Panc1 (cell line): ENCODE data around the gene DPCD. TPM values are rescaled to one million over a fixed set of nuclear protein-coding genes. Genes with fewer than 3 reads are reported as not detected.

Experiments
- ATAC-seq: fragments of 200-7000 bp; cut with Tn5 transposase; 2 replicates; pipeline ENCODE4 v1.9.1; 2020; ENCODE audit warnings: mild to moderate bottlenecking, moderate library complexity
- BruUV-seq: library from RNA; stranded (reverse); fragments of 400-500 nt; replicated peaks from 2 replicates; lab custom pipeline; 2021; lab: Mats Ljungman, UMichigan
- CTCF ChIA-PET: fragments of 300-600 bp; sonication (Branson Sonifier 250); formaldehyde crosslinking; loops from one replicate; lab custom pipeline; 2022; ENCODE audit warnings: antibody characterized with exemption; lab: Charles Lee
- POLR2A ChIA-PET: fragments of 300-600 bp; sonication (Branson Sonifier 250); formaldehyde crosslinking; loops from one replicate; lab custom pipeline; 2022; ENCODE audit warnings: antibody characterized with exemption; lab: Charles Lee
- DNase-seq: peaks from one replicate; pipeline ENCODE4 v3.0.0-alpha.2; 2010; ENCODE audit warnings: low read depth, low spot score
- H3K27ac ChIP-seq: 2 replicates; pipeline ENCODE4 v1.5.1; 2011; ENCODE audit warnings: mild to moderate bottlenecking, low read length, inconsistent platforms
- H3K27me3 ChIP-seq: fragments of 200-500 bp; sonication (Bioruptor generic); 2 replicates; pipeline ENCODE4 v1.6.0; 2014; ENCODE audit warnings: low read length, inconsistent platforms; ENCODE audit not compliant: control insufficient read depth, insufficient read depth
- H3K36me3 ChIP-seq: fragments of 200-500 bp; sonication (Bioruptor generic); 2 replicates; pipeline ENCODE4 v1.5.1; 2014; ENCODE audit warnings: inconsistent platforms, mild to moderate bottlenecking, low read length, moderate library complexity; ENCODE audit not compliant: control insufficient read depth, insufficient read depth
- H3K4me1 ChIP-seq: 2 replicates; pipeline ENCODE4 v1.5.1; 2011; ENCODE audit warnings: inconsistent platforms, mild to moderate bottlenecking, low read length, moderate library complexity; ENCODE audit not compliant: control insufficient read depth, insufficient read depth
- H3K4me3 ChIP-seq, 2 experiments: 2 replicates each; pipeline ENCODE4 v1.5.1; 2011 to 2012; ENCODE audit warnings: low read depth in 2 of 2, low read length in 2 of 2, mild to moderate bottlenecking in 2 of 2, inconsistent platforms in 1 of 2, moderate library complexity in 1 of 2
- H3K9me3 ChIP-seq: fragments of 200-500 bp; sonication (Bioruptor generic); 2 replicates; pipeline ENCODE4 v1.5.1; 2014; ENCODE audit warnings: low read depth, mild to moderate bottlenecking, inconsistent platforms, low read length, moderate library complexity; ENCODE audit not compliant: control insufficient read depth, insufficient read depth
- POLR2AphosphoS5 ChIP-seq: IDR thresholded peaks from 2 replicates; pipeline ENCODE4 v1.6.1; 2012; ENCODE audit warnings: mild to moderate bottlenecking, low read depth, low read length, moderate library complexity
- REST ChIP-seq, 2 experiments: IDR thresholded peaks; 2 replicates each; pipeline ENCODE4 v1.6.1; 2011 to 2012; ENCODE audit warnings: low read depth in 2 of 2, control low read depth in 1 of 2, low read length in 1 of 2, mild to moderate bottlenecking in 1 of 2, moderate library complexity in 1 of 2; ENCODE audit not compliant: insufficient read depth in 1 of 2
- SIN3A ChIP-seq: IDR thresholded peaks from 2 replicates; pipeline ENCODE4 v1.6.1; 2012; ENCODE audit warnings: low read depth, mild to moderate bottlenecking, low read length, moderate library complexity, borderline replicate concordance; ENCODE audit not compliant: insufficient read depth
- TCF7L2 ChIP-seq: IDR thresholded peaks from 2 replicates; pipeline ENCODE4 v1.6.1; 2011; ENCODE audit warnings: mild to moderate bottlenecking, low read depth, low read length, inconsistent platforms
- in situ Hi-C: cut with HindIII; loops from 2 replicates; pipeline ENCODE4 v1.10.0; 2016; ENCODE audit warnings: low sequenced_read_pairs, low pct_unique_long_range_greater_than_20kb
- intact Hi-C: fragments of 100-400 bp; cut with micrococcal nuclease; formaldehyde crosslinking; loops from one replicate; pipeline ENCODE4 v1.10.0; 2022; ENCODE audit not compliant: unreplicated experiment
- total RNA-seq: library from RNA; stranded (reverse); gene quantifications from one replicate; pipeline ENCODE4 v1.2.1, GENCODE V29; 2021; ENCODE audit not compliant: unreplicated experiment
- TF ChIP-seq, protein P1 (sequence below): fragments of 450-650 bp; IDR thresholded peaks from 2 replicates; pipeline ENCODE4 v1.5.1; 2017; ENCODE audit warnings: mild to moderate bottlenecking

DPCD gene
- total RNA-seq, 1 experiment from 2014 or later = 27.6 TPM

DNA sequence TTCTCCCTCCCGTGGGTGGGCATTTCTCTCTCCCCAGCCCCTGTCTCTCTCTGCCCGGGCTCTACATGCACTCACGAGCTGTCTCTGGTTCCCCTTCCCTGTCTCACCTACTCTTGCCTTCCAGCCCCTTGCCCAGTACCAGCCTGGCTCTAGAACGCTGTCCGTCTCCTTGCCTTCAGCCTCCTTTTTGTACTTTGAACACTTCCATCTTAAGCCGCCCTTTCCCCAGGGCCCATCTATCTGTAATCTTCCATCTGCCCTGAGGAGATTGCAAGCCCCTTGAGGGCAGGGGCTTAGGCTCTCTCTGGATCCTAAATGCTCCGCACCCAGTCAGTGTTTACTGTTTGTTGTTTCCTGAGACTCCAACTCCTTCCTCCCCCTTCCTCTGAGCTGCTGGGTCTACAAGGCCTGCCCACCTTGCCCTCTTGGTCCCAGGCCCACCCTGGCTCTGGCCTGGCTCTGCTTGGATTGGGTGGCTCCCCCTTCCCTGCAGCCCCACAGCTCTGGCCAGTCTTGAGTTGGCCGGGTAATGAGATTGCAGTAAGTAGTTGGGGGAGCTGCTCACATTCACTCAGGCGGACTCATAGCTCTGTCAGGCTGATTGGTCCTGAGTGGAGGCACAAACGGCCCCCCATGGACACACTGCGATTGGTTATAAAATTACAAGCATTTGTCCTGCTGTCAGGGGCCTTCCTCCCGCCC, 28.4 kb upstream of the DPCD start:
- ATAC-seq = no peak
- TF ChIP-seq TCF7L2 = no peak
- TF ChIP-seq, protein P1, sequence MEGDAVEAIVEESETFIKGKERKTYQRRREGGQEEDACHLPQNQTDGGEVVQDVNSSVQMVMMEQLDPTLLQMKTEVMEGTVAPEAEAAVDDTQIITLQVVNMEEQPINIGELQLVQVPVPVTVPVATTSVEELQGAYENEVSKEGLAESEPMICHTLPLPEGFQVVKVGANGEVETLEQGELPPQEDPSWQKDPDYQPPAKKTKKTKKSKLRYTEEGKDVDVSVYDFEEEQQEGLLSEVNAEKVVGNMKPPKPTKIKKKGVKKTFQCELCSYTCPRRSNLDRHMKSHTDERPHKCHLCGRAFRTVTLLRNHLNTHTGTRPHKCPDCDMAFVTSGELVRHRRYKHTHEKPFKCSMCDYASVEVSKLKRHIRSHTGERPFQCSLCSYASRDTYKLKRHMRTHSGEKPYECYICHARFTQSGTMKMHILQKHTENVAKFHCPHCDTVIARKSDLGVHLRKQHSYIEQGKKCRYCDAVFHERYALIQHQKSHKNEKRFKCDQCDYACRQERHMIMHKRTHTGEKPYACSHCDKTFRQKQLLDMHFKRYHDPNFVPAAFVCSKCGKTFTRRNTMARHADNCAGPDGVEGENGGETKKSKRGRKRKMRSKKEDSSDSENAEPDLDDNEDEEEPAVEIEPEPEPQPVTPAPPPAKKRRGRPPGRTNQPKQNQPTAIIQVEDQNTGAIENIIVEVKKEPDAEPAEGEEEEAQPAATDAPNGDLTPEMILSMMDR = no peak
- no peak for TF ChIP-seq POLR2AphosphoS5
- TF ChIP-seq REST (IDR thresholded peaks at IDR 0.05; ENCODE audit: insufficient read depth in 1 of 2, low read depth in 2 of 2, low read length in 1 of 2) = no peak
- TF ChIP-seq SIN3A = no peak
- intact Hi-C loops (no loop called here), in situ Hi-C loops (no loop called here)
- no peak for DNase-seq
- CTCF ChIA-PET = no interaction called here
- Histone ChIP-seq H3K27me3 (no peaks in the 10 kb centered on the region), H3K27ac (no peak overlapping the region), H3K4me1 (no peaks in the 10 kb centered on the region), H3K36me3 (no peaks in the 10 kb centered on the region), H3K4me3 (no peak overlapping the region), H3K9me3 (no peaks in the 10 kb centered on the region)
- no TSS peak for BruUV-seq
- POLR2A ChIA-PET = interaction anchor here (0.5 to 0.6 kb wide), 2 partner anchors 22 to 244 kb away, joined by 4 to 8 read pairs; no protein-coding TSS in a partner anchor

GRCh38 chr10:101560298-101561067, 27.6 kb upstream of the DPCD start:
- DNase-seq (no peak), ATAC-seq (peak; percentile 37; the same call in 1 of the 2 replicates)
- Histone ChIP-seq H3K4me1 (no peaks in the 10 kb centered on the region), H3K4me3 (no peak overlapping the region), H3K27me3 (no peaks in the 10 kb centered on the region), H3K9me3 (no peaks in the 10 kb centered on the region), H3K27ac (no peak overlapping the region), H3K36me3 (no peaks in the 10 kb centered on the region)
- POLR2A ChIA-PET = interaction anchor here (0.5 to 0.6 kb wide), 2 partner anchors 21 to 245 kb away, joined by 4 to 8 read pairs; no protein-coding TSS in a partner anchor
- CTCF ChIA-PET = interaction anchor here (0.6 kb wide), 1 partner anchor 16 kb away, joined by 7 read pairs; no protein-coding TSS in a partner anchor
- BruUV-seq = no TSS peak
- in situ Hi-C loops = no loop called here
- TF ChIP-seq TCF7L2 (no peak), SIN3A (no peak), POLR2AphosphoS5 (no peak), REST (IDR thresholded peaks at IDR 0.05; ENCODE audit: insufficient read depth in 1 of 2, low read depth in 2 of 2, low read length in 1 of 2) (no peak)
- TF ChIP-seq, protein P1 = no peak
- intact Hi-C loops = no loop called here
